ENCODE data around the gene SLC22A23. TPM values are rescaled to one million over a fixed set of nuclear protein-coding genes. Genes with fewer than 3 reads are reported as not detected.

SLC22A23 gene
- total RNA-seq, 1 donor from 2014 or later = 5.7 TPM

DNA sequence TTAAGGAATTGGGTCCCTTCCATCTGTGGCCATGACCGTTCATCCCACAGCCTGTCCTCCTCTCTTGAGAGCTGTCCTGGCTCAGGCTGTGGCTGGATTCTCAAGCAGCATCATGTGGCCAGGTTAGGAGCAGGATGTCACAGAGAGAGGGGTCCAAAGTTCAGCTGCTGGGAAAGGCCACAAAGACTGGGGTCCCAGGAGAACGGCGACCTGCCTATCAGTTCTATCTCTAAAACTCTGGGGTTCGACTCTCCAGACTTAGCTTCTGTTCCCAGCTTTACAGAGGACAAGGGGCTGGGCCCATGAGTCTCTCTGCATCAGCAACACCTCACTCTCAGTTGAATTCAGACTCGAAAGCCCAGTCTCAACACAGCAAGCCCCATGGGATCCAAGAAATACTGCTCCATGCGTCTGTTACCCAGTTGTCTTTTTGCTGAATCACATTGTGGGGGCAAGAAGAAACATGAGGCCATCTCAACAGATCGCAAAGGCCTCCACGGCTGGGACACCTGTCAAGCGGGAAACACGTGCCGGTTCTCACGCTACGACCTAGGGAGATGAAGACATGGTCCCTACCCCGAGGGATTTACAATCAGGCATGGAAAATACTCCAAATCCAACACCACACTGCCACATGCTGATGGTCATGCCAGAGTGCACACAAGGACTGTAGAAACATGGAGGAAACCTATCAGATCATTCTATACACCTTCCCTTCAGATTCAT lies 95.4 kb downstream of the SLC22A23 start:
- peaks cover 6% of the 10 kb centered on the region for H3K27me3 Mint-ChIP-seq (ENCODE audit: low read depth, unreplicated experiment)
- Histone ChIP-seq H3K36me3 (ENCODE audit: insufficient read depth, low read length) (no peaks in the 10 kb centered on the region), H2AFZ (ENCODE audit: low read depth, low read length) (no peak overlapping the region), H3K4me1 (ENCODE audit: insufficient read depth, low read length) (peaks cover 1% of the 10 kb centered on the region), H3K9me3 (ENCODE audit: insufficient read depth, low read depth, low read length) (no peaks in the 10 kb centered on the region), H3K27me3 (ENCODE audit: insufficient read depth, low read length) (no peaks in the 10 kb centered on the region), H3K4me3 (ENCODE audit: insufficient read depth, low read depth, low read length) (no peak overlapping the region), H3K9ac (ENCODE audit: low read length) (no peak overlapping the region), H3K79me2 (ENCODE audit: insufficient read depth, low read length) (no peaks in the 10 kb centered on the region), H4K20me1 (ENCODE audit: insufficient read depth, low read length) (no peaks in the 10 kb centered on the region), H3K4me2 (ENCODE audit: low read length) (no peak overlapping the region), H3K27ac (ENCODE audit: low read depth, low read length) (no peak overlapping the region)
- FAIRE-seq (no peak), DNase-seq (ENCODE audit: low read depth) (no peak)
- H3K36me3 Mint-ChIP-seq (ENCODE audit: low read depth, unreplicated experiment) = peaks cover 3% of the 10 kb centered on the region
- no peak overlapping the region for H3K4me3 Mint-ChIP-seq (ENCODE audit: unreplicated experiment)
- no peak overlapping the region for H3K27ac Mint-ChIP-seq (ENCODE audit: unreplicated experiment)
- peaks cover 2% of the 10 kb centered on the region for H3K4me1 Mint-ChIP-seq (ENCODE audit: low read depth, unreplicated experiment)
- TF ChIP-seq EZH2 (IDR thresholded peaks at IDR 0.05; ENCODE audit: insufficient read depth, low read length) (no peak), CTCF (IDR thresholded peaks at IDR 0.05; ENCODE audit: insufficient read depth, low read depth, low read length) (no peak)
- peaks cover 2% of the 10 kb centered on the region for H3K9me3 Mint-ChIP-seq (ENCODE audit: unreplicated experiment)

- no peaks in the 10 kb centered on the region for H3K27me3 ChIP-seq (ENCODE audit: insufficient read depth, low read length)
- H3K79me2 ChIP-seq (ENCODE audit: insufficient read depth, low read length) = no peaks in the 10 kb centered on the region
- FAIRE-seq (no peak), DNase-seq (ENCODE audit: low read depth) (no peak)
- Mint-ChIP-seq H3K27ac (ENCODE audit: unreplicated experiment) (no peak overlapping the region), H3K27me3 (ENCODE audit: low read depth, unreplicated experiment) (peaks cover 5% of the 10 kb centered on the region), H3K4me3 (ENCODE audit: unreplicated experiment) (no peak overlapping the region), H3K9me3 (ENCODE audit: unreplicated experiment) (peaks cover 2% of the 10 kb centered on the region), H3K4me1 (ENCODE audit: low read depth, unreplicated experiment) (peaks cover 2% of the 10 kb centered on the region), H3K36me3 (ENCODE audit: low read depth, unreplicated experiment) (peaks cover 3% of the 10 kb centered on the region)
- H3K4me2 ChIP-seq (ENCODE audit: low read length) = no peak overlapping the region
- H3K4me3 ChIP-seq (ENCODE audit: insufficient read depth, low read depth, low read length) = no peak overlapping the region
- H4K20me1 ChIP-seq (ENCODE audit: insufficient read depth, low read length) = no peaks in the 10 kb centered on the region
- no peaks in the 10 kb centered on the region for H3K9me3 ChIP-seq (ENCODE audit: insufficient read depth, low read depth, low read length)
- no peak overlapping the region for H3K9ac ChIP-seq (ENCODE audit: low read length)
- no peaks in the 10 kb centered on the region for H3K36me3 ChIP-seq (ENCODE audit: insufficient read depth, low read length)
- no peak overlapping the region for H2AFZ ChIP-seq (ENCODE audit: low read depth, low read length)
- peaks cover 5% of the 10 kb centered on the region for H3K4me1 ChIP-seq (ENCODE audit: insufficient read depth, low read length)
- no peak overlapping the region for H3K27ac ChIP-seq (ENCODE audit: low read depth, low read length)
- no peak for TF ChIP-seq EZH2 (IDR thresholded peaks at IDR 0.05; ENCODE audit: insufficient read depth, low read length)
- TF ChIP-seq CTCF (IDR thresholded peaks at IDR 0.05; ENCODE audit: insufficient read depth, low read depth, low read length) = no peak
These were observed 96.2 kb downstream of the SLC22A23 start for GRCh38 chr6:3360727-3361045.

GRCh38 chr6:3359973-3360726 lies 96.7 kb downstream of the SLC22A23 start:
- no peaks in the 10 kb centered on the region for H3K27me3 ChIP-seq (ENCODE audit: insufficient read depth, low read length)
- no peaks in the 10 kb centered on the region for H3K79me2 ChIP-seq (ENCODE audit: insufficient read depth, low read length)
- Mint-ChIP-seq H3K9me3 (ENCODE audit: unreplicated experiment) (peaks cover 2% of the 10 kb centered on the region), H3K27ac (ENCODE audit: unreplicated experiment) (no peak overlapping the region), H3K4me3 (ENCODE audit: unreplicated experiment) (no peak overlapping the region), H3K27me3 (ENCODE audit: low read depth, unreplicated experiment) (peaks cover 2% of the 10 kb centered on the region), H3K4me1 (ENCODE audit: low read depth, unreplicated experiment) (peaks cover 2% of the 10 kb centered on the region), H3K36me3 (ENCODE audit: low read depth, unreplicated experiment) (peaks cover 3% of the 10 kb centered on the region)
- no peak overlapping the region for H3K4me3 ChIP-seq (ENCODE audit: insufficient read depth, low read depth, low read length)
- no peaks in the 10 kb centered on the region for H3K36me3 ChIP-seq (ENCODE audit: insufficient read depth, low read length)
- H3K4me1 ChIP-seq (ENCODE audit: insufficient read depth, low read length) = peaks cover 8% of the 10 kb centered on the region
- FAIRE-seq (no peak), DNase-seq (ENCODE audit: low read depth) (no peak)
- no peak overlapping the region for H3K27ac ChIP-seq (ENCODE audit: low read depth, low read length)
- no peak for TF ChIP-seq CTCF (IDR thresholded peaks at IDR 0.05; ENCODE audit: insufficient read depth, low read depth, low read length)
- no peak for TF ChIP-seq EZH2 (IDR thresholded peaks at IDR 0.05; ENCODE audit: insufficient read depth, low read length)
- H3K9me3 ChIP-seq (ENCODE audit: insufficient read depth, low read depth, low read length) = no peaks in the 10 kb centered on the region
- no peak overlapping the region for H3K9ac ChIP-seq (ENCODE audit: low read length)
- H3K4me2 ChIP-seq (ENCODE audit: low read length) = no peak overlapping the region
- H4K20me1 ChIP-seq (ENCODE audit: insufficient read depth, low read length) = no peaks in the 10 kb centered on the region
- no peak overlapping the region for H2AFZ ChIP-seq (ENCODE audit: low read depth, low read length)
